ENCODE data around the gene TMPO. TPM values are rescaled to one million over a fixed set of nuclear protein-coding genes. Genes with fewer than 3 reads are reported as not detected.

Gene TMPO
- total and polyA plus RNA-seq, 2 donors (not counting 3 experiments of a cell fraction or from before 2014, with no cell fraction given): 27.8 to 150 TPM

DNA sequence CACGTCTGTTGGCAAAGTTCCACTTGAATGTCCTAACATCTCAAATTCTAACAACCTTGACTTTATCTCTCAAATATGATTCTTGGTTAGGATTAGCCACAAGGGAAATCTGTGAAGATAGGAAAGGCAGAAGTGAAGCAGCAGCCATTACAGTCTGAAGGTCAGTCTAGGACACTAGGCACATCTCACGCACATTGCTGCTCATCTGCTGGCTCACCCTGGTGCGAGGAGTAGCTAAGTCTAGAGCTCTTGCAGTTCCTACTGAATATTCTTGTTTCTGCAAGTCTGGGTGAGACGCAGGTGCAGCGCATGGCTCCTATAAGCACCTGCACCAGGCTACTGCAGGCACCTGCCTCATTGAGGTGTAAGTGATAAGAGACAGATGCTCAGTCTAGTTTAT lies 71.7 kb downstream of the TMPO start:
- intact Hi-C loops (cut with micrococcal nuclease) (no loop called here), dilution Hi-C loops (cut with MboI; ENCODE audit: extremely low pct_ligation_motif_present, low sequenced_read_pairs) (no loop called here)
- H3K27me3 ChIP-seq (ENCODE audit: control insufficient read depth in 2 of 2, insufficient read depth in 2 of 2, low read length in 2 of 2): no peaks in the 10 kb centered on the region
- H3K4me3 ChIP-seq (replicated peaks in 1 of 3; ENCODE audit: insufficient read depth in 1 of 3, low read depth in 1 of 3, low read length in 3 of 3): no peak overlapping the region
- ChIA-PET POLR2A (no interaction called here), CTCF (interaction anchor here (0.6 to 4.0 kb wide), 7 partner anchors 8 to 24 kb away, joined by 3 to 22 read pairs (median 5); no protein-coding TSS in a partner anchor)
- FAIRE-seq: no peak
- TF ChIP-seq GATA2 (IDR thresholded peaks at IDR 0.05; ENCODE audit: insufficient read depth, insufficient read length, low read depth, low read length) (no peak), POLR2AphosphoS5 (IDR thresholded peaks at IDR 0.05; ENCODE audit: insufficient read depth, low read depth, low read length) (no peak), FOS (IDR thresholded peaks at IDR 0.05; ENCODE audit: borderline replicate concordance, insufficient read depth, low read length) (no peak), POLR2A (IDR thresholded peaks at IDR 0.05; ENCODE audit: low read depth, low read length) (no peak), MYC (IDR thresholded peaks at IDR 0.05; ENCODE audit: low read depth, low read length) (no peak), JUN (IDR thresholded peaks at IDR 0.05; ENCODE audit: borderline replicate concordance, insufficient read depth, insufficient read length, low read depth) (no peak), EZH2 (IDR thresholded peaks at IDR 0.05; ENCODE audit: borderline replicate concordance, low read depth, low read length, severe bottlenecking) (no peak)
- TF ChIP-seq, protein P1, sequence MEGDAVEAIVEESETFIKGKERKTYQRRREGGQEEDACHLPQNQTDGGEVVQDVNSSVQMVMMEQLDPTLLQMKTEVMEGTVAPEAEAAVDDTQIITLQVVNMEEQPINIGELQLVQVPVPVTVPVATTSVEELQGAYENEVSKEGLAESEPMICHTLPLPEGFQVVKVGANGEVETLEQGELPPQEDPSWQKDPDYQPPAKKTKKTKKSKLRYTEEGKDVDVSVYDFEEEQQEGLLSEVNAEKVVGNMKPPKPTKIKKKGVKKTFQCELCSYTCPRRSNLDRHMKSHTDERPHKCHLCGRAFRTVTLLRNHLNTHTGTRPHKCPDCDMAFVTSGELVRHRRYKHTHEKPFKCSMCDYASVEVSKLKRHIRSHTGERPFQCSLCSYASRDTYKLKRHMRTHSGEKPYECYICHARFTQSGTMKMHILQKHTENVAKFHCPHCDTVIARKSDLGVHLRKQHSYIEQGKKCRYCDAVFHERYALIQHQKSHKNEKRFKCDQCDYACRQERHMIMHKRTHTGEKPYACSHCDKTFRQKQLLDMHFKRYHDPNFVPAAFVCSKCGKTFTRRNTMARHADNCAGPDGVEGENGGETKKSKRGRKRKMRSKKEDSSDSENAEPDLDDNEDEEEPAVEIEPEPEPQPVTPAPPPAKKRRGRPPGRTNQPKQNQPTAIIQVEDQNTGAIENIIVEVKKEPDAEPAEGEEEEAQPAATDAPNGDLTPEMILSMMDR (IDR thresholded peaks at IDR 0.05; ENCODE audit: extremely low read depth in 1 of 2, insufficient read depth in 1 of 2, low read depth in 1 of 2, low read length in 2 of 2): no peak
- TF ChIP-seq, protein P2, sequence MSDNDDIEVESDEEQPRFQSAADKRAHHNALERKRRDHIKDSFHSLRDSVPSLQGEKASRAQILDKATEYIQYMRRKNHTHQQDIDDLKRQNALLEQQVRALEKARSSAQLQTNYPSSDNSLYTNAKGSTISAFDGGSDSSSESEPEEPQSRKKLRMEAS (IDR thresholded peaks at IDR 0.05; ENCODE audit: insufficient read depth, insufficient read length): no peak
- H3K4me2 ChIP-seq (ENCODE audit: insufficient read depth, low read length): no peak overlapping the region
- H3K9me3 ChIP-seq (replicated peaks; ENCODE audit: control insufficient read depth, insufficient read depth, low read length): no peaks in the 10 kb centered on the region
- H3K9me1 ChIP-seq (replicated peaks; ENCODE audit: control insufficient read depth, extremely low read depth, insufficient read depth, low read length): no peaks in the 10 kb centered on the region
- H3K36me3 ChIP-seq (ENCODE audit: control insufficient read depth in 2 of 2, extremely low read depth in 1 of 2, insufficient read depth in 2 of 2, low read length in 2 of 2): no peaks in the 10 kb centered on the region
- H3K4me1 ChIP-seq (ENCODE audit: control insufficient read depth, extremely low read depth, insufficient read depth, low read length): no peaks in the 10 kb centered on the region
- H3K9ac ChIP-seq (replicated peaks; ENCODE audit: extremely low read depth, insufficient read depth, low read length): no peak overlapping the region
- no peak for DNase-seq (ENCODE audit: low read depth, low spot score)
- no peak overlapping the region for H3K27ac ChIP-seq (ENCODE audit: insufficient read depth, low read depth, low read length)
- H4K20me1 ChIP-seq (replicated peaks; ENCODE audit: control insufficient read depth, extremely low read depth, insufficient read depth, low read length): no peaks in the 10 kb centered on the region
- H3K79me2 ChIP-seq (ENCODE audit: control insufficient read depth, insufficient read depth, low read length): no peaks in the 10 kb centered on the region
- BruUV-seq (replicated peaks): no TSS peak
- H2AFZ ChIP-seq (ENCODE audit: low read depth, low read length): no peak overlapping the region
